ENCODE measurements around the gene MYH10.

Gene MYH10

GRCh38 chr17:8650119-8650499 lies 19.6 kb upstream of the MYH10 start:
- TF ChIP-seq, protein P1, sequence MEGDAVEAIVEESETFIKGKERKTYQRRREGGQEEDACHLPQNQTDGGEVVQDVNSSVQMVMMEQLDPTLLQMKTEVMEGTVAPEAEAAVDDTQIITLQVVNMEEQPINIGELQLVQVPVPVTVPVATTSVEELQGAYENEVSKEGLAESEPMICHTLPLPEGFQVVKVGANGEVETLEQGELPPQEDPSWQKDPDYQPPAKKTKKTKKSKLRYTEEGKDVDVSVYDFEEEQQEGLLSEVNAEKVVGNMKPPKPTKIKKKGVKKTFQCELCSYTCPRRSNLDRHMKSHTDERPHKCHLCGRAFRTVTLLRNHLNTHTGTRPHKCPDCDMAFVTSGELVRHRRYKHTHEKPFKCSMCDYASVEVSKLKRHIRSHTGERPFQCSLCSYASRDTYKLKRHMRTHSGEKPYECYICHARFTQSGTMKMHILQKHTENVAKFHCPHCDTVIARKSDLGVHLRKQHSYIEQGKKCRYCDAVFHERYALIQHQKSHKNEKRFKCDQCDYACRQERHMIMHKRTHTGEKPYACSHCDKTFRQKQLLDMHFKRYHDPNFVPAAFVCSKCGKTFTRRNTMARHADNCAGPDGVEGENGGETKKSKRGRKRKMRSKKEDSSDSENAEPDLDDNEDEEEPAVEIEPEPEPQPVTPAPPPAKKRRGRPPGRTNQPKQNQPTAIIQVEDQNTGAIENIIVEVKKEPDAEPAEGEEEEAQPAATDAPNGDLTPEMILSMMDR (IDR thresholded peaks at IDR 0.05; ENCODE audit: extremely low read depth, insufficient read depth, missing control alignments), result no peak
- in situ Hi-C loops (cut with MboI; ENCODE audit: low pct_unique_long_range_greater_than_20kb, low sequenced_read_pairs, unreplicated experiment), result no loop called here
- DNase-seq (ENCODE audit: low spot score), result no peak

DNA sequence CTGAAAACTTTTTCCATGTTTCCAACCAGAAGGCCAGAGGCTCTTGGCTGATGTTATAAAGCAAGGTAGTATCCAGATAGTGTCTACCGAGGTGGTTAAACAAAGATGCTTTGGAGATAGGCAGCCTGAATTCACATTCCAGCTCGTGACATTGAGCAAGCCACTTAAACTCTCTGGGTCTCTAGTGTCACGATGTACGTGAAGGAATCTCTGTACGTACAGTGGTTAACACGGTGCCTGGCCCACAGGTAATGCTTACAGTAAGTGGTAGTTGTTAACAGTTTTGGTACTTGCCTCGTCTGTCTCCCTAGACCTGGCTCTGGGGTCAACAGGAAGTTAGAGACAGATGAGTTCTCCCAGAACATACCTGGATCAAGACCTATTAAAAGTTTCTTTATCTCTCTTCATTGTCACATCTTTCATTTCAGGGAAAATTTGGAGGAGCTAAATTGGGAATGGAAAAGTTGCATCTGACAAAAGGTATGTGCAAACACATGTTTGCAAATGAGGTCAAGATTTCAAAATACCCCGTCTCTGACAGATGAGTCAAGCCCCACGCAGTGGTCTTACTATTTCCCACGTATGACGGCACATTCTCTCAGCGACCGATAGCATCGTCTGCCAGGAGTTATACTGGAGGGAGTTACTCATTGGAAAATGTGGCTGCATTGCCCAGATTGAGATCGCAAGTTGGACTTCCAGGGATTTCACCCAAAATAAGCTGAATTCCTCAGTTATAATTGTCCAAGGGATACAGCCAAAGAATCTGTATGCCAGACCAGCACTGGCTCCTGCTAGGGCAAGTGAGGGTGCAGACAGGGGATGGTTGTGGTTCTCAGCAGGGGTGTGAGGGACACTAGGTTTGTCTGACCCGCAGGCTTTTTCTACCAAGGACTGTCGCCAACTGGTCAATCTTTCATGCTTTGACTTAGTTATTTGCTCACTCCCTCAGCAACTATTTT lies 18.9 kb upstream of the MYH10 start:
- DNase-seq (ENCODE audit: low spot score), result no peak
- TF ChIP-seq, protein P1 (IDR thresholded peaks at IDR 0.05; ENCODE audit: extremely low read depth, insufficient read depth, missing control alignments), result no peak
- in situ Hi-C loops (cut with MboI; ENCODE audit: low pct_unique_long_range_greater_than_20kb, low sequenced_read_pairs, unreplicated experiment), result no loop called here

GRCh38 chr17:8647956-8648355 lies 17.4 kb upstream of the MYH10 start:
- in situ Hi-C loops (cut with MboI; ENCODE audit: low pct_unique_long_range_greater_than_20kb, low sequenced_read_pairs, unreplicated experiment), result no loop called here
- DNase-seq (ENCODE audit: low spot score), result no peak
- TF ChIP-seq, protein P1 (IDR thresholded peaks at IDR 0.05; ENCODE audit: extremely low read depth, insufficient read depth, missing control alignments), result no peak

GRCh38 chr17:8647202-8647601 lies 16.7 kb upstream of the MYH10 start:
- TF ChIP-seq, protein P1 (IDR thresholded peaks at IDR 0.05; ENCODE audit: extremely low read depth, insufficient read depth, missing control alignments), result no peak
- in situ Hi-C loops (cut with MboI; ENCODE audit: low pct_unique_long_range_greater_than_20kb, low sequenced_read_pairs, unreplicated experiment), result no loop called here
- DNase-seq (ENCODE audit: low spot score), result no peak

GRCh38 chr17:8644507-8644902 lies 14.0 kb upstream of the MYH10 start:
- DNase-seq (ENCODE audit: low spot score), result no peak
- TF ChIP-seq, protein P1 (IDR thresholded peaks at IDR 0.05; ENCODE audit: extremely low read depth, insufficient read depth, missing control alignments), result no peak
- in situ Hi-C loops (cut with MboI; ENCODE audit: low pct_unique_long_range_greater_than_20kb, low sequenced_read_pairs, unreplicated experiment), result no loop called here

DNA sequence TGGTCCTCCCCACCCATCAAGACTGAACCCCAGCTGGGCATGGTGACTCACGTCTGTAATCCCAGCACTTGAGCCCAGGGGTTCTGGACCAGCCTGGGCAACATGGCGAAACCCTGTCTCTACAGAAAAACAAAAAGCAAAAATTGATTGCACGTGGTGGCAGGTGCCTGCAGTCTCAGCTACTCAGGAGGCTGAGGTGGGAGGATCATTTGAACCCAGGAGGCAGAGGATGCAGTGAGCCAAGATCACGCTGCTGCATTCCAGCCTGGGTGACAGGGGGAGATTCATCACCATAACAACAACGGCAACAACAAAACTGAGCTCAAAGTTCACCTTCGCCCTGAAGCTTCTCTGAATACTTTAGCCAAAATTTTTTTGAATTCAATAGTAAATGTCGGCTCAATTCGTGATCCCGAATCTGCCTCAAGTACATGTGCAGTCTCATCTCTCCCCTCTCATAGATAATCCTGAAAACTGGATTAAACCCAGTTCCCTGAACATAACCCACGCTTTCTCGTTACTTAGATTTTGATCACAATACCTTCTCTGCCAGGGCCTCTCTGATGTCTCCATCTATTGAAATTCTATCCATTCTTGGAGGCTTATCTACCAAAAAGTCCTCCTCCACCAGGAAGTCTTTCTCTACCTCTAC lies 13.5 kb upstream of the MYH10 start:
- TF ChIP-seq, protein P1 (IDR thresholded peaks at IDR 0.05; ENCODE audit: extremely low read depth, insufficient read depth, missing control alignments), result no peak
- no peak for DNase-seq (ENCODE audit: low spot score)
- in situ Hi-C loops (cut with MboI; ENCODE audit: low pct_unique_long_range_greater_than_20kb, low sequenced_read_pairs, unreplicated experiment), result no loop called here

Measured in GM13977 (cell line).